HG03439 (cell line): Measurements from ENCODE around the gene SMARCA4.
A peak's percentile ranks its signal among the peaks of the same experiment; 100 is the strongest.
"Not testable (repeated sequence)": the region's sequence is repeated elsewhere in the genome, so short reads cannot be mapped to it uniquely, and the experiment has no call there.

Experiments
- ATAC-seq: cut with Tn5 transposase; IDR thresholded peaks from one replicate; pipeline ENCODE4 v1.9.1; 2021; ENCODE audit warnings: mild to moderate bottlenecking, moderate library complexity; ENCODE audit not compliant: unreplicated experiment

Gene SMARCA4

DNA sequence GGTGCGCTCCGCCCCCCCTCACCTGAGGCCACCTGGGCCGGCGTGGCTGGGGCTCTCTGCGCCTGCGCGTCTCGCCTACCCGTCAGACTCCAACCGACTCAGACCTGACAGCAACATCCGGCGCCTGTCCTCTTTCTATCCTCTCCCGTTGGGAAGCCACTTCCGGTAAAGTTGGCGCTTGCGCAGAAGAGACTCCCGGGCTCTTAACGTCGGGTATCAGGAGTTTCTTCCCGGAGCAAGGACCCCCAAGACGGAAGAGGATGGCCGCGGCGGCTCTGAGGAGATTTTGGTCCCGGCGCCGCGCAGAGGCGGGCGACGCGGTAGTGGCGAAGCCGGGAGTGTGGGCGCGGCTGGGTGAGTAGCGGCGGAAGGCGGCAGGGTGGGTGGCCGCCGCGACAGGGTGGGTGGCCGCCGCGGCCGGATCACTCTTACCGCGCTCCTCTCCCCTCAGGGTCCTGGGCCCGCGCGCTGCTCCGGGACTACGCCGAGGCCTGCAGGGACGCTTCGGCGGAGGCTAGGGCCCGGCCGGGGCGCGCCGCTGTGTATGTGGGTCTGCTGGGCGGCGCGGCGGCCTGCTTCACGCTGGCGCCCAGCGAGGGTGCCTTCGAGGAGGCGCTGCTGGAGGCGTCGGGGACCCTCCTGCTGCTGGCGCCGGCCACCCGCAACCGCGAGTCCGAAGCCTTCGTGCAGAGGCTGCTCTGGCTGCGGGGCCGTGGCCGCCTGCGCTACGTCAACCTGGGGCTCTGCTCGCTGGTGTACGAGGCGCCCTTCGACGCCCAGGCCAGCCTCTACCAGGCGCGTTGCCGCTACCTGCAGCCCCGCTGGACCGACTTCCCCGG lies 32.0 kb upstream of the SMARCA4 start, which contains the start of the genes TIMM29 and YIPF2:
TIMM29 (plus strand) TSS at position 249 of the 839 bp plus-strand sequence; CDS start at position 261, 12 bp downstream.
YIPF2 (minus strand) TSS at position 77 of the 839 bp plus-strand sequence. CDS start 229 bp downstream, outside the sequence.
- ATAC-seq = peak; percentile 75

- ATAC-seq = no peak
These were observed 31.4 kb upstream of the SMARCA4 start for GRCh38 chr19:10929402-10929794.

- ATAC-seq = no peak
These were observed 25.3 kb upstream of the SMARCA4 start for GRCh38 chr19:10935371-10936059.

- no peak for ATAC-seq
These were observed 24.2 kb upstream of the SMARCA4 start for GRCh38 chr19:10936661-10937084.

GRCh38 chr19:10941649-10942048 lies 19.2 kb upstream of the SMARCA4 start:
- ATAC-seq = not testable (repeated sequence)

- ATAC-seq = not testable (repeated sequence)
These were observed 17.4 kb upstream of the SMARCA4 start for GRCh38 chr19:10943412-10943811.

DNA sequence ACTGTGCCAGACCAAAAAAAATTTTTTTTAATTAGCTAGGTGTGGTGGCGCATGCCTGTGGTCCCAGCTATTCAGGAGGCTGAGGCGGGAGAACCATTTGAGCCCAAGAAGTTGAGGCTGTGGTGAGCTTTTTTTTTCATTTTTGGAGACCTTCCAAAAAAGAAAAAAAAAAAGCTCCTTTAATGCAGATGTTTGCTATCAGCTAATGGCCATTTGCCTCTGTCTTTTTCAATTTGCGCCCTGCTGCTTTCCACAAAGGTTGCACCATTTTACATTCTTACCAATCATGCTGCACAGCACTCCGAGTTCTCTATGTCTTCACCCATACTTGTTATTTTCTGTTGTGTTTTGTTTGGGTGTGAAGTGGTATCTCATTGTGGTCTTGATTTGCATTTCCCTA lies 15.6 kb upstream of the SMARCA4 start:
- no peak for ATAC-seq

DNA sequence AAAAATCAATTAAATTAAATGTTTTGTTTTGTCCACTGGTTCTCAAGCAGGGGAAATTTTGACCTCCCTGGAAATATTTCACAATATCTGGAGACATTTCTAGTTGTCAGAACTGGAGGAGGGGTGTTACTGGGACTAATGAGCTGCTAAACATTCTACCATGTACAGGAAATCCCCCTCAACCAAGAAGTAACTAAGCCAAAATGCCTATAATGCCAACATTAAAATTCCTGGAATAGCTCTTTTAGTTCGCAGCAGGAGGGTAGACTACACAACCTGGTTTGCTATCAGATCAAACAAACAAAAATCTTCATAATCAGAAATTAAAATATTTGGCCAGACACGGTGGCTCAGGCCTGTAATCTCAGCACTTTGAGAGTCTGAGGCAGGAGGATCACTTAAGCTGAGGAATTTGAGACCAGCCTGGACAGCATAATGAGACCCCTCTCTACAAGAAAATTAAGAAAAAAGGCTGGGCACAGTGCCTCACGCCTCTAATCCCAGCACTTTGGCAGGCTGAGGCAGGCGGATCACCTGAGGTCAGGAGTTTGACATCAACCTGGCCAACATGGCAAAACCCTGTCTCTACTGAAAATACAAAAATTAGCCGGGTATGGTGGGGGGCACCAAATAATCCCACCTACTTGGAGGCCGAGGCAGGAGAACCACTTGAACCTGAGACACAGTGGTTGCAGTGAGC lies 13.7 kb upstream of the SMARCA4 start:
- ATAC-seq = no peak

DNA sequence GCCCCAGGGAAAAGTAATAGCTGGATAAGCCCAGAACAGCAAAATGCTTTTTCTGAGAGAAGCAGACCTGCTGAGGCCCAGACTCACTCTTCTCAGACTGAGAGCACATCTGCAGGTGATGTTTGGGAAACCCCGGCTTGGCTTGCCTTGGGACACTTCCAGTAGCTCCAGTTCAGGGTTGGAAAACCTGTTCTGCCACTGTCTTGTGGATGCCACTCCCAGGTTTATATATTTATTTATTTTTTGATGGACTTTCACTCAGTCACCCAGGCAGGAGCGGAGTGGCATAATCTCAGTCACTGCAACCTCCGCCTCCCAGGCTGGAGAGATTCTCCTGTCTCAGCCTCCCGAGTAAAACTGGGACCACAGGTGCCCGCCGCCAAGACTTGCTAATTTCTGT lies 8.0 kb upstream of the SMARCA4 start:
- ATAC-seq = no peak

DNA sequence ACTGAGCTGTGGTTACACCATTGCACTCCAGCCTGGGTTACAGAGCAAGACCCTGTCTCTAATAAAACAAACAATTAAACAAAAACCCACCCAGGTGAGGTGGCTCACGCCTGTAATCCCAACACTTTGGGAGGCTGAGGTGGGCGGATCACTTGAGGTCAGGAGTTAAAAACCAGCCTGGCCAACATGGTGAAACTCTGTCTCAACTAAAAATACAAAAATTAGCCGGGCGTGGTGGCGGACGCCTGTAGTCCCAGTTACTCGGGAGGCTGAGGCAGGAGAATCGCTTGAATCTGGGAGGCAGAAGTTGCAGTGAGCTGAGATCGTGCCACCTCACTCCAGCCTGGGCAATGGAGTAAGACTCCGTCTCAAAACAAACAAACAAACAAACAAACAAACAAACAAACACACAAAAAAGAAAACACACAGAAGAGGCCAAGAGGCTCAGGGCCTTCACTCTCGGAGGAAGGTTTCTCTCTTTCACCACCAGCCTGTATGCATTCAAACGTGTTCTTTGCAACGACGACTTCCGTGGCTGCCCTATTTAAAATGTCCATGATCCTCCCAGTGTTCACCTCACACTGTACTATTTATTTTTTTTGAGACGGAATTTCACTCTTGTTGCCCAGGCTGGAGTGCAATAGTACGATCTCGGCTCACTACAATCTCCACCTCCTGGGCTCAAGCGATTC lies 1.4 kb upstream of the SMARCA4 start:
- not testable (repeated sequence) for ATAC-seq

- peak; percentile 42 for ATAC-seq
These were observed 437 bp downstream of the SMARCA4 start for GRCh38 chr19:10961073-10961860.

DNA sequence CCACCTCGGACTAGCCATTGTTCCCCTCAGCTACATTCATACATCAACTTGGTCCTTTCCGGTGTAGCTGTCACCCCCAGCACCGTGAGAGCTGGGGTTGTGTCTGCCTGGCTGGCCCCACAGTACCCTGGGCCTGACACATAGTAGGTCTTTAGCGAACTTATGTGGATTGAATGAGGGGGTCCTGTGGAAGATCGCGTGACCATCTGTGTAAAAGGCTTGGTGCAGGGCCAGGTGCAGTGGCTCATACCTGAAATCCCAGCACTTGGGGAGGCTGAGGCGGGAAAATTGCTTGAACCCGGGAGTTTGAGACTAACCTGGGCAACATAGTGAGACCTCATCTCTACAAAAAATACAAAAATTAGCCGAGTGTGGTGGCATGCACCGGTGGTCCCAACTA lies 2.0 kb downstream of the SMARCA4 start:
- no peak for ATAC-seq

DNA sequence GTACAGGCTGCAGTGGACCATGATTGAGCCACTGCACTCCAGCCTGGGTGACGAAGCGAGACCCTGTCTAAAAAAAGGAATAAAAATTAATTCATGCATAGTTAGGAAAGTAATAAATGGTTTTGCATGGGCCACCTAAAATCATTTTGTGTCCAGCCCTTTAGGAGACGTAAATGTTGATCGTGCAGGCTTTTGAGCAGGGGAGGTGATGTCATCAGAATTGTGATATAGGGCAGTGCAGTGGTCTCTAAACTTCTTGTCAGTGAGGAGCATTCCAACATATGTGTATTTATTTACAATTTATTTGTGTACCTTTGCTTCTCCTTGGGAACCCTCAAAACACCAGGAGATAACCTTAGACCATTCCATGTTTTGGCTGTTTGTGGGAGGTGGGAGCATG lies 3.0 kb downstream of the SMARCA4 start:
- ATAC-seq = no peak

GRCh38 chr19:10964903-10965302 lies 4.1 kb downstream of the SMARCA4 start:
- no peak for ATAC-seq

GRCh38 chr19:10965398-10965797 lies 4.6 kb downstream of the SMARCA4 start:
- ATAC-seq = no peak

GRCh38 chr19:10966809-10967208 lies 6.0 kb downstream of the SMARCA4 start:
- no peak for ATAC-seq

GRCh38 chr19:10968527-10969135 lies 7.8 kb downstream of the SMARCA4 start:
- no peak for ATAC-seq

- no peak for ATAC-seq
These were observed 10.4 kb downstream of the SMARCA4 start for GRCh38 chr19:10971107-10971726.
